ENCODE data around the gene NSG1.

GRCh38 chr4:4461178-4461577, 74.3 kb downstream of the NSG1 start:
- no peak for TF ChIP-seq TAF1 (IDR thresholded peaks at IDR 0.05; ENCODE audit: low read depth, low read length)
- no peak for TF ChIP-seq POLR2A (IDR thresholded peaks at IDR 0.05; ENCODE audit: low read depth, low read length)
- TF ChIP-seq POLR2AphosphoS5 (IDR thresholded peaks at IDR 0.05; ENCODE audit: low read depth, low read length), result no peak
- TF ChIP-seq POU2F2 (IDR thresholded peaks at IDR 0.05; ENCODE audit: low read depth, low read length), result no peak
- TF ChIP-seq SPI1 (IDR thresholded peaks at IDR 0.05; ENCODE audit: low read depth, low read length), result no peak

All from GM12891 (cell line).